IMR-90 (cell line): ENCODE results near the gene AMBRA1. TPM values are rescaled to one million over a fixed set of nuclear protein-coding genes. Genes with fewer than 3 reads are reported as not detected.

Experiments
- ATAC-seq: fragments of 200-7000 bp; cut with Tn5 transposase; 2 replicates; pipeline ENCODE4 v1.9.1; 2020; ENCODE audit warnings: low read depth, mild to moderate bottlenecking, moderate library complexity
- BruUV-seq: library from RNA; stranded (reverse); fragments of 400-500 nt; replicated peaks from 2 replicates; lab custom pipeline; 2021; lab: Mats Ljungman, UMichigan
- CTCF ChIA-PET: fragments of 300-600 bp; formaldehyde crosslinking; extraction: SDS; loops from one replicate; lab custom pipeline; 2021; ENCODE audit warnings: antibody characterized with exemption; lab: Yijun Ruan, JAX
- POLR2A ChIA-PET: fragments of 300-600 bp; sonication (Branson Sonifier 250); formaldehyde crosslinking; loops from one replicate; lab custom pipeline; 2022; ENCODE audit warnings: antibody characterized with exemption; ENCODE audit not compliant: unreplicated experiment; lab: Charles Lee
- DNase-seq: peaks from one replicate; pipeline ENCODE4 v3.0.0; 2013
- H2AFZ ChIP-seq: replicated peaks from 2 replicates; pipeline ENCODE3; 2013; ENCODE audit warnings: low read length, mild to moderate bottlenecking; ENCODE audit not compliant: poor library complexity
- H2AK5ac ChIP-seq: 2 replicates; pipeline ENCODE4 v1.6.1; 2013; ENCODE audit warnings: low read depth, low read length, inconsistent platforms
- H2AK9ac ChIP-seq: replicated peaks from 2 replicates; pipeline ENCODE3; 2013; ENCODE audit warnings: mild to moderate bottlenecking, low read depth, low read length, moderate library complexity; ENCODE audit not compliant: poor library complexity
- H2BK120ac ChIP-seq: 2 replicates; pipeline ENCODE4 v1.6.1; 2013; ENCODE audit warnings: low read depth, low read length, inconsistent platforms
- H2BK15ac ChIP-seq: 3 replicates; pipeline ENCODE4 v1.6.1; 2013; ENCODE audit warnings: low read depth, low read length, inconsistent platforms
- H2BK20ac ChIP-seq: 2 replicates; pipeline ENCODE4 v1.6.1; 2013; ENCODE audit warnings: low read depth, mild to moderate bottlenecking, inconsistent platforms, low read length, moderate library complexity
- H2BK5ac ChIP-seq: 2 replicates; pipeline ENCODE4 v1.6.1; 2013; ENCODE audit warnings: mild to moderate bottlenecking, low read depth, low read length, inconsistent platforms; ENCODE audit not compliant: poor library complexity, severe bottlenecking
- H3K14ac ChIP-seq: replicated peaks from 2 replicates; pipeline ENCODE4 v1.6.1; 2013; ENCODE audit warnings: low read depth, low read length, inconsistent platforms
- H3K18ac ChIP-seq: 2 replicates; pipeline ENCODE4 v1.6.1; 2013; ENCODE audit warnings: low read depth, low read length, control low read depth
- H3K23ac ChIP-seq: 2 replicates; pipeline ENCODE4 v1.6.1; 2013; ENCODE audit warnings: low read depth, low read length, inconsistent platforms
- H3K27ac ChIP-seq: 2 replicates; pipeline ENCODE4 v1.5.1; 2013; ENCODE audit warnings: mild to moderate bottlenecking, control low read depth, low read length; ENCODE audit not compliant: insufficient read depth
- H3K27me3 ChIP-seq: 2 replicates; pipeline ENCODE4 v1.6.1; 2013; ENCODE audit warnings: low read length; ENCODE audit not compliant: control insufficient read depth, insufficient read depth
- H3K36me3 ChIP-seq: 2 replicates; pipeline ENCODE4 v1.6.1; 2013; ENCODE audit warnings: low read length, mixed read lengths; ENCODE audit not compliant: control insufficient read depth, insufficient read depth
- H3K4ac ChIP-seq: 2 replicates; pipeline ENCODE4 v1.6.1; 2013; ENCODE audit warnings: low read depth, low read length, inconsistent platforms
- H3K4me1 ChIP-seq: 2 replicates; pipeline ENCODE4 v1.6.1; 2013; ENCODE audit warnings: low read length, mixed read lengths; ENCODE audit not compliant: control insufficient read depth, insufficient read depth
- H3K4me2 ChIP-seq: 2 replicates; pipeline ENCODE4 v1.6.1; 2013; ENCODE audit warnings: low read depth, mild to moderate bottlenecking, control low read depth, low read length, moderate library complexity
- H3K4me3 ChIP-seq: 2 replicates; pipeline ENCODE4 v1.5.1; 2013; ENCODE audit warnings: low read depth, mild to moderate bottlenecking, control low read depth, low read length, moderate library complexity; ENCODE audit not compliant: insufficient read depth
- H3K56ac ChIP-seq: 2 replicates; pipeline ENCODE4 v1.6.1; 2013; ENCODE audit warnings: low read length, inconsistent platforms; ENCODE audit not compliant: insufficient read depth; ENCODE audit errors: extremely low read depth
- H3K79me1 ChIP-seq, 2 experiments: 2 replicates each; pipeline ENCODE4 v1.6.1; 2013; ENCODE audit warnings: low read length in 2 of 2, inconsistent platforms in 1 of 2, low read depth in 1 of 2
- H3K9ac ChIP-seq: 2 replicates; pipeline ENCODE4 v1.6.1; 2013; ENCODE audit warnings: low read depth, low read length, control low read depth
- H3K9me1 ChIP-seq: 2 replicates; pipeline ENCODE4 v1.6.1; 2013; ENCODE audit warnings: low read length, inconsistent platforms; ENCODE audit not compliant: insufficient read depth
- H3K9me3 ChIP-seq: 2 replicates; pipeline ENCODE4 v1.6.1; 2013; ENCODE audit warnings: low read length; ENCODE audit not compliant: control insufficient read depth, insufficient read depth
- H4K20me1 ChIP-seq: 2 replicates; pipeline ENCODE4 v1.6.1; 2013; ENCODE audit warnings: low read length, inconsistent platforms; ENCODE audit not compliant: insufficient read depth
- H4K5ac ChIP-seq: 2 replicates; pipeline ENCODE4 v1.6.1; 2013; ENCODE audit warnings: mild to moderate bottlenecking, low read depth, low read length, control low read depth
- H4K8ac ChIP-seq, 2 experiments: 2 replicates each; pipeline ENCODE4 v1.6.1; 2013; ENCODE audit warnings: low read depth in 2 of 2, low read length in 2 of 2, control low read depth in 1 of 2, inconsistent platforms in 1 of 2
- H4K91ac ChIP-seq: 2 replicates; pipeline ENCODE4 v1.6.1; 2013; ENCODE audit warnings: low read depth, low read length, inconsistent platforms; ENCODE audit not compliant: insufficient read depth
- BHLHE40 ChIP-seq: fragments of 150-350 bp; IDR thresholded peaks from 2 replicates; pipeline ENCODE4 v1.6.1; 2016; ENCODE audit warnings: mild to moderate bottlenecking, low read depth, low read length
- CEBPB ChIP-seq: IDR thresholded peaks from 2 replicates; pipeline ENCODE4 v1.6.1; 2012; ENCODE audit warnings: low read depth, low read length, improper control_type of control experiment
- CHD1 ChIP-seq: IDR thresholded peaks from 2 replicates; pipeline ENCODE4 v1.6.1; 2012; ENCODE audit warnings: low read depth, low read length, improper control_type of control experiment
- FOS ChIP-seq: fragments of 150-350 bp; IDR thresholded peaks from 2 replicates; pipeline ENCODE4 v1.6.1; 2016; ENCODE audit warnings: low read depth, low read length
- MAFK ChIP-seq: IDR thresholded peaks from 2 replicates; pipeline ENCODE4 v1.6.1; 2012; ENCODE audit warnings: low read depth, low read length, improper control_type of control experiment
- MAZ ChIP-seq: IDR thresholded peaks from 2 replicates; pipeline ENCODE4 v1.6.1; 2012; ENCODE audit warnings: low read depth, mild to moderate bottlenecking, low read length, improper control_type of control experiment, moderate library complexity, borderline replicate concordance
- MXI1 ChIP-seq: IDR thresholded peaks from 2 replicates; pipeline ENCODE4 v1.6.1; 2012; ENCODE audit warnings: low read depth, mild to moderate bottlenecking, low read length, moderate library complexity, borderline replicate concordance
- NFE2L2 ChIP-seq: fragments of 150-350 bp; IDR thresholded peaks from 2 replicates; pipeline ENCODE4 v1.6.1; 2016; ENCODE audit warnings: low read depth, mild to moderate bottlenecking, low read length
- POLR2A ChIP-seq: IDR thresholded peaks from 2 replicates; pipeline ENCODE4 v1.6.1; 2012; ENCODE audit warnings: mild to moderate bottlenecking, low read depth, low read length
- RAD21 ChIP-seq: IDR thresholded peaks from 2 replicates; pipeline ENCODE4 v1.6.1; 2012; ENCODE audit warnings: low read length, improper control_type of control experiment
- RCOR1 ChIP-seq: IDR thresholded peaks from 2 replicates; pipeline ENCODE4 v1.6.1; 2012; ENCODE audit warnings: mild to moderate bottlenecking, low read length, improper control_type of control experiment; ENCODE audit not compliant: insufficient replicate concordance
- RFX5 ChIP-seq: IDR thresholded peaks from 2 replicates; pipeline ENCODE4 v1.8.0; 2012; ENCODE audit warnings: low read depth, mild to moderate bottlenecking, low read length, moderate library complexity
- SMC3 ChIP-seq: fragments of 150-350 bp; IDR thresholded peaks from 2 replicates; pipeline ENCODE4 v1.6.1; 2016; ENCODE audit warnings: low read depth, mild to moderate bottlenecking, antibody characterized with exemption, low read length, moderate library complexity
- WGBS, 2 experiments: methylation state at CpG; one replicate each; pipeline versions ENCODE4 v1.1.5 to v1.1.7; 2013; ENCODE audit warnings: missing lambda C conversion rate in 2 of 2; ENCODE audit not compliant: insufficient read length in 1 of 2; ENCODE audit errors: extremely low coverage in 2 of 2; 5-methylcytosine and 5-hydroxymethylcytosine counted together
- dilution Hi-C: fragments of 300-500 bp; cut with HindIII; formaldehyde crosslinking; loops from one replicate; pipeline ENCODE4 v1.14.3; 2018; ENCODE audit warnings: low sequenced_read_pairs; ENCODE audit not compliant: unreplicated experiment
- in situ Hi-C: fragments of 300-500 bp; cut with MboI; formaldehyde crosslinking; loops from 3 replicates; pipeline ENCODE4 v1.14.3; 2019; ENCODE audit warnings: low sequenced_read_pairs, inconsistent platforms, mixed read lengths
- intact Hi-C: fragments of 100-400 bp; cut with micrococcal nuclease; formaldehyde crosslinking; loops from 2 replicates; pipeline ENCODE4 v1.10.0; 2022
- polyA plus RNA-seq, 3 experiments: library from polyadenylated mRNA; depleted of rRNA; stranded (reverse); fragments of >200 nt; gene quantifications; 2 replicates each; pipeline ENCODE4 v1.2.3, GENCODE V29; 2012; ENCODE audit warnings: low replicate concordance in 1 of 3
- total RNA-seq: library from RNA; depleted of rRNA; stranded (reverse); fragments of >200 nt; gene quantifications from 2 replicates; pipeline ENCODE4 v1.2.3, GENCODE V29; 2012
- TF ChIP-seq, protein P1 (sequence below): fragments of 150-350 bp; IDR thresholded peaks from 2 replicates; pipeline ENCODE4 v1.6.1; 2016; ENCODE audit warnings: low read depth, mild to moderate bottlenecking, low read length, moderate library complexity, borderline replicate concordance
- TF ChIP-seq, protein P2 (sequence below): fragments of 150-350 bp; IDR thresholded peaks from 2 replicates; pipeline ENCODE4 v1.6.1; 2017; ENCODE audit warnings: mild to moderate bottlenecking, antibody characterized with exemption, low read length, low read depth
- TF ChIP-seq, protein P3 (sequence below): conservative IDR thresholded peaks from 2 replicates; pipeline ENCODE4 v1.5.1; 2012; ENCODE audit warnings: mild to moderate bottlenecking, low read depth, low read length, improper control_type of control experiment

AMBRA1 gene
- total and polyA plus RNA-seq, 2 of the 4 experiments (the other 2 are of a cell fraction): 9.4 to 18.3 TPM

DNA sequence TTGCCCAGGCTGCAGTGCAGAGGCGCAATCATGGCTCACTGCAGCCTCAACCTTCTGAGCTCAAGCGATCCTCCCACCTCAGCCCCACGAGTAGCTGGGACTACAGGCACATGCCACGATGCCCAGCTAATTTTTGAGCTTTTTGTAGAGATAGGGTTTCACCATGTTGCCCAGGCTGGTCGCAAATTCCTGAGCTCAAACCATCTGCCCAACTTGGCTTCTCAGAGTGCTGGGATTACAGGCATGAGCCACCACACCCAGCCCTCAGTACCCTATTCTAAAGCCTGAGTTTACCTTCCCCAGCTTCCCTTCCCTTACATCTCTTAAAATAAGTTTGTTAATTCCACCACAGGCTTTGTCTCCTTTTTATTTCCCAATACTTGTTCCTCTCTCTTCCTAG lies 59.1 kb downstream of the AMBRA1 start:
- Histone ChIP-seq H3K4me1 (no peaks in the 10 kb centered on the region), H3K79me1 (peaks cover 33 to 57% of the 10 kb centered on the region in 2 experiments), H4K8ac (no peak overlapping the region), H4K91ac (no peak overlapping the region), H3K36me3 (no peaks in the 10 kb centered on the region), H2AFZ (no peak overlapping the region), H3K23ac (no peak overlapping the region), H4K20me1 (peaks cover 65% of the 10 kb centered on the region), H2BK15ac (no peak overlapping the region), H2AK5ac (no peak overlapping the region), H2BK5ac (no peak overlapping the region), H3K27ac (no peak overlapping the region), H4K5ac (no peak overlapping the region), H3K4me2 (no peak overlapping the region), H3K4ac (no peak overlapping the region), H3K9ac (no peak overlapping the region), H3K27me3 (no peaks in the 10 kb centered on the region), H3K14ac (no peak overlapping the region), H3K18ac (no peak overlapping the region), H3K4me3 (no peak overlapping the region), H3K9me3 (no peaks in the 10 kb centered on the region), H2AK9ac (no peak overlapping the region), H2BK120ac (no peak overlapping the region), H3K9me1 (no peaks in the 10 kb centered on the region; the same call in 1 of the 2 replicates), H2BK20ac (no peak overlapping the region), H3K56ac (no peak overlapping the region)
- no peak for TF ChIP-seq RAD21
- no peak for TF ChIP-seq MXI1
- TF ChIP-seq, protein P1, sequence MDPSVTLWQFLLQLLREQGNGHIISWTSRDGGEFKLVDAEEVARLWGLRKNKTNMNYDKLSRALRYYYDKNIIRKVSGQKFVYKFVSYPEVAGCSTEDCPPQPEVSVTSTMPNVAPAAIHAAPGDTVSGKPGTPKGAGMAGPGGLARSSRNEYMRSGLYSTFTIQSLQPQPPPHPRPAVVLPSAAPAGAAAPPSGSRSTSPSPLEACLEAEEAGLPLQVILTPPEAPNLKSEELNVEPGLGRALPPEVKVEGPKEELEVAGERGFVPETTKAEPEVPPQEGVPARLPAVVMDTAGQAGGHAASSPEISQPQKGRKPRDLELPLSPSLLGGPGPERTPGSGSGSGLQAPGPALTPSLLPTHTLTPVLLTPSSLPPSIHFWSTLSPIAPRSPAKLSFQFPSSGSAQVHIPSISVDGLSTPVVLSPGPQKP: no peak
- TF ChIP-seq BHLHE40: no peak
- TF ChIP-seq MAZ: no peak
- TF ChIP-seq RFX5: no peak
- TF ChIP-seq, protein P2, sequence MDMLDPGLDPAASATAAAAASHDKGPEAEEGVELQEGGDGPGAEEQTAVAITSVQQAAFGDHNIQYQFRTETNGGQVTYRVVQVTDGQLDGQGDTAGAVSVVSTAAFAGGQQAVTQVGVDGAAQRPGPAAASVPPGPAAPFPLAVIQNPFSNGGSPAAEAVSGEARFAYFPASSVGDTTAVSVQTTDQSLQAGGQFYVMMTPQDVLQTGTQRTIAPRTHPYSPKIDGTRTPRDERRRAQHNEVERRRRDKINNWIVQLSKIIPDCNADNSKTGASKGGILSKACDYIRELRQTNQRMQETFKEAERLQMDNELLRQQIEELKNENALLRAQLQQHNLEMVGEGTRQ: no peak
- TF ChIP-seq MAFK: no peak
- TF ChIP-seq, protein P3, sequence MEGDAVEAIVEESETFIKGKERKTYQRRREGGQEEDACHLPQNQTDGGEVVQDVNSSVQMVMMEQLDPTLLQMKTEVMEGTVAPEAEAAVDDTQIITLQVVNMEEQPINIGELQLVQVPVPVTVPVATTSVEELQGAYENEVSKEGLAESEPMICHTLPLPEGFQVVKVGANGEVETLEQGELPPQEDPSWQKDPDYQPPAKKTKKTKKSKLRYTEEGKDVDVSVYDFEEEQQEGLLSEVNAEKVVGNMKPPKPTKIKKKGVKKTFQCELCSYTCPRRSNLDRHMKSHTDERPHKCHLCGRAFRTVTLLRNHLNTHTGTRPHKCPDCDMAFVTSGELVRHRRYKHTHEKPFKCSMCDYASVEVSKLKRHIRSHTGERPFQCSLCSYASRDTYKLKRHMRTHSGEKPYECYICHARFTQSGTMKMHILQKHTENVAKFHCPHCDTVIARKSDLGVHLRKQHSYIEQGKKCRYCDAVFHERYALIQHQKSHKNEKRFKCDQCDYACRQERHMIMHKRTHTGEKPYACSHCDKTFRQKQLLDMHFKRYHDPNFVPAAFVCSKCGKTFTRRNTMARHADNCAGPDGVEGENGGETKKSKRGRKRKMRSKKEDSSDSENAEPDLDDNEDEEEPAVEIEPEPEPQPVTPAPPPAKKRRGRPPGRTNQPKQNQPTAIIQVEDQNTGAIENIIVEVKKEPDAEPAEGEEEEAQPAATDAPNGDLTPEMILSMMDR: no peak
- TF ChIP-seq CEBPB: no peak
- no peak for TF ChIP-seq CHD1
- no peak for TF ChIP-seq POLR2A
- no peak for TF ChIP-seq FOS
- TF ChIP-seq SMC3: no peak
- TF ChIP-seq NFE2L2: no peak
- no peak for TF ChIP-seq RCOR1
- in situ Hi-C loops: loop anchor here (5.0 kb wide), 1 partner anchor 137 kb away; no protein-coding TSS in a partner anchor
- no peak for ATAC-seq
- dilution Hi-C loops: no loop called here
- 100% methylated on average over 1 of the region's 5 CpGs; no CpG with 5 or more reads in 1 of the 2 experiments for WGBS, 2 experiments
- intact Hi-C loops: no loop called here
- no peak for DNase-seq
- ChIA-PET CTCF (interaction anchor here (0.9 to 1.3 kb wide), 2 partner anchors 34 to 146 kb away, joined by 3 to 6 read pairs; no protein-coding TSS in a partner anchor), POLR2A (no interaction called here)
- BruUV-seq: no TSS peak
